HS-5 (cell line): ENCODE results near the gene TDP1.

Experiments
- DNase-seq: peaks from one replicate; pipeline ENCODE4 v3.0.0-alpha.2; 2012; ENCODE audit warnings: low read depth

TDP1 gene

DNA sequence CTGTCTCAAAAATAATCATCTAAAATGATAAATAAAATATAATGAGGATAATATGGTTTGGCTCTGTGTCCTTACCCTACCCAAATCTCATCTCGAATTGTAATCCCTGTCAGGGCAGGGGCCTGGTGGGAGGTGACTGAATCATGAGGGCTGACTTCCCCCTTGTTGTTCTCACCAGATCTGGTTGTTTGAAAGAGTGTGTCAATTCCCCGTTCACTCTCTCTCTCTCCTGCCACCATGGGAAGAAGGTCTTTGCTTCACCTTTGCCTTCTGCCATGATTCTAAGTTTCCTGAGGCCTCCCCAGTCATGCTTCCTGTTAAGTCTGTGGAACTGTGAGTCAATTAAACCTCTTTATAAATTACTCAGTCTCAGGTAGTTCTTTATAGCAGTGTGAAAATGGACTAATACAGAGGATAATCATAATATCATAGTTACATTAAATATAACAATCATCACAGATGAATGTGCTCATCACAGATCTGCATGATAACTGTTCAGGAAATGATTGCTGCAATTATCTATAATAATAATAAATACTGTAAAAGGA lies 13.8 kb upstream of the TDP1 start:
- DNase-seq, result no peak

DNA sequence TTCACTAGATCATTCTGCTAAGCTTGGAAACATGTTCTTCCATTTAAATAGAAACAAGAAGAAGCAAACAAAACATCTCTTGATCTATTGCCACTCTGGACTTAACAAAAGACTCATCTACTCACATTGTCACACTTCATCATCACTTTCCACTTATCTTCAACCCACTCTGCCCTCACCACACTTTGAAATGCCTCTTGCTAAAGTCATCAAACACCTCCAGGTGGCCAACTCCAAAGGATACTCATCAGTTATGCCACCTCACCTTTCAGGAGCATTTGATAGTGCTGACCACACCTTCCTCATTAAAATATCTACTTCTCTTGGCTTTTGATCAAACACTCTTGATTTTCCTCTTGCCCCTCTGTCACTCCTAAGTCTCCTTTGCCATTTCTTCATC lies 8.4 kb upstream of the TDP1 start:
- no peak for DNase-seq

- no peak for DNase-seq
Measured at GRCh38 chr14:89952576-89952975, 3.2 kb upstream of the TDP1 start.

DNA sequence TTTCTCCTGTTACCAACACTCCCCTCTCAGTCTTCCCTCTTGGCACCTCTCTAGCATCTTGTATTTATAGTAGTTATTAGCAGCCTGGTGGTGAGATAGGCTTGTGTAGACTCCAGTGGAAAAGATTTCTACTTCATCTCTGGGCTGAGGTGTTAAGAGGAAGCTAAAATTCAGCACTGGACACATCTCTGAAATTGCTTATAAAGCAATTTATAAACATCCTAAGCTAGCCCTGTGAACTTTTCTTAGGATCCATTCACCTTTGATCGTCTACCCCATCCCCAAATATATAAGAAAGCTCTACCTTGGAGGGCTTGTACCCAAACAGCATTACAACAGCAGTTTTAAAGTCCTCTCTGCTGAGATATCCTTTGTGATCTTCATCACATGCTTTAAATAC lies 2.1 kb upstream of the TDP1 start:
- no peak for DNase-seq

DNA sequence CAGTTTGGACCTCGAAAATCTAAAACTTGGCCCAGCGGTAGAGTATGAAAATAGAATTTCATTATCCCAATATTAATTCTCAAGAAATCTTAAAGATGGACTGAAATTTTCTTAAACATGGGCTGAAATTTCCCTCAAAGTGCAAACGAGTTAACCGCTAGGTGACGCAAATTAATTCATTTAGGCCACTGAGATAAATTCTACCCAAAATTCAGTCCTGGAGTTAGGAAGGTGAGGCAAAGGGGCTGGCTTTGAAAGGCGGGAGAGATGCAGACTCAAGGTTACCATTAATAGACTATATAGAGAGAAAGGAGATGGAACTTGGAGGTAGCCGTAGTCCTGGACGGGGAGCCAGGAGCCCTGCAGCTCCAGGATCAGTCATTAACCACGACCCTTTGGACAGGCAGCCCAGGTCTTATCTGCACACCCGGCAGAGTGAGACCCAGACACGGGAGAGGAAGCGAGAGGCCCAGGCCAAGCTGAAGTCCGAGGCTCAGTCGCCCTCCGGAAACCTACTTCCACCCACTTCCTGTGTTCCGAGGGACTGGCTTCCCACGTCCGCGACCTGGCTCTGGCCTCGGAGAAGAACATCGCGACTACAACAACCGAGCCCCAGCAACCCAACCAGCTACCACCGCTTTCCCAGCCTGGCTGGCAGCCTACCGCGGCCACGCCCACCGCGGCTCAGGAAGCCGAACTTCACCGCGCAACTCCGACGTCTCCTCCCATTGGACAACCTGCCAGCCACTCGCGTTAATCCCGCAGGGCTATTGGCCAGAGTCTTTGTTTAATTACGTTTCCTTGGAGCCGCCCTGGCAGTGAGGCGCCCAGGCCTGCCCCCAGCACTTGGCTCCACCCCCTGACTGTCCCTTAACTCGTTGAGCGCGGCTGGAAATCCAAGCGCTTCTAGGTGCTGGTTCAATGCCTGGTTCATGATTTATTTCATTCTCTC lies 1.4 kb upstream of the TDP1 start, which contains the start of gene EFCAB11:
EFCAB11 (minus strand) TSS at position 661 of the 952 bp plus-strand sequence; CDS start at position 591, 70 bp downstream.
- DNase-seq, result peak; percentile 93

DNA sequence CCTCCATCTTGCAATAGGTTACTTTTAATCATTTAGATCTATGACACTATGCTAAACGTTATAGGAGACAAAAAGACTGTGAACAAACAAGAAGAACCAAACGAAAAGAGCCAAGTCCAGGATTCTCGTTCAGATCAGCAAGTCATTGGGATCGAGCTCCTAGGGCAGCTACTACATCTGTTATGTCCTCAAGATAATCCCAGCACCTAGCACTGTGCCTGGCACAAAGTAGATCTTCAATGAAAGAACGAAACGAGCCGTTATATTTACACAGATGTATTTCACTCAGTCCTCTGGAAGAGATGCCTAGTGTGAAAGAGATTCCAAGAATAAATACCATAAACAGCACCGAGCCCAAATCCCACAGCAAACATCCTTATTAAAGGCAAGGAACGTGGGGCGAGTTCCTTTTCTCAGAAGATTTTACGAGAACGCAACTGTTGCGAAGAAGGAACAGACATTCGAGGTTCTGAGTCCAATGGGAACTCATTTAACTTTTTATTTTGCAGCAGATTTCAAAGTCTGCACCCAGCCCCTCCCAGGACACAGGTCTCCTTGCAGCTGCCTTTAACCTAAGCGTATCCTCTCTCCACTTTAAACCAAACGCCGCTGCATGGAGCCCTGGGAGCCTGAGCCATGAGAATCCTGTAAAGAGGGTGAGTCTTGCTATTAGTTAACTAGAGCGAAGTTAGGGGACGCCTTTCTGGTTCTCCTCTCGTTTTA lies 544 bp upstream of the TDP1 start:
- no peak for DNase-seq

DNA sequence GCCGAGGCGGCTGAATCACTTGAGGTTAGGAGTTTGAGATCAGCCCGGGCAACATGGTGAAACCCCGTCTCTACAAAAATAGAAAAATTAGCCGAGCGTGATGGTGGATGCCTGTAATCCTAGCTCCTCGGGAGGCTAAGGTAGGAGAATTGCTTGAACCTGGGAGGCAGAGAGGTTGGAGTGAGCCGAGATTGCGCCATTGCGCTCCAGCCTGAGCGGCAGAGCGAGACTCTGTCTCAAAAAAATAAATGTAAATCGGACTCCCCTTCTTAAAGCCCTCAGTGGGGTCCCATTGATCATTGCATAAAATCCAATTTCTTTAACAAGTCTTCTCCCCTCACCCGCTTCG lies 908 bp downstream of the TDP1 start:
- no peak for DNase-seq

- DNase-seq, result no peak
Measured at GRCh38 chr14:89957376-89957775, 1.6 kb downstream of the TDP1 start.

DNA sequence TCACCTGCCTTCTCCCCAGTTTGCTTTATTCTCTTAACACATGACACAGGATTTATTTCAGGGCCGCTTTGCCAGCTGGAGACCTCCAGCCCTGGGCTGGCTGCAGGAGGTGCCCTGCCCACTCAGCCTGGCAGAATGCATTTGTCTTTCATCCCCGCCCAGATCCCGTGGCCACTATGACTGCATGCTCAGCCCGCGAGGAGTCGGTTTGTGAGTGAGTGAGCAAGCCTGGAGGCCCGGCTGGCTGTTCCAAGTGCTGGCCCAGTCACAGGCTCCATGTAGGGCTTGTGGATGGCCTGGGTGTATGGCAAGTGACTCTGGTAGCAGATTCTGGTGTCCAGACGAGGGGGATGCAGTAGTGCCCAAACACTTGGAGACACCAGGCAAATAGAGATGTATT lies 2.1 kb downstream of the TDP1 start:
- DNase-seq, result no peak

GRCh38 chr14:89958966-89959365 lies 3.2 kb downstream of the TDP1 start:
- no peak for DNase-seq

DNA sequence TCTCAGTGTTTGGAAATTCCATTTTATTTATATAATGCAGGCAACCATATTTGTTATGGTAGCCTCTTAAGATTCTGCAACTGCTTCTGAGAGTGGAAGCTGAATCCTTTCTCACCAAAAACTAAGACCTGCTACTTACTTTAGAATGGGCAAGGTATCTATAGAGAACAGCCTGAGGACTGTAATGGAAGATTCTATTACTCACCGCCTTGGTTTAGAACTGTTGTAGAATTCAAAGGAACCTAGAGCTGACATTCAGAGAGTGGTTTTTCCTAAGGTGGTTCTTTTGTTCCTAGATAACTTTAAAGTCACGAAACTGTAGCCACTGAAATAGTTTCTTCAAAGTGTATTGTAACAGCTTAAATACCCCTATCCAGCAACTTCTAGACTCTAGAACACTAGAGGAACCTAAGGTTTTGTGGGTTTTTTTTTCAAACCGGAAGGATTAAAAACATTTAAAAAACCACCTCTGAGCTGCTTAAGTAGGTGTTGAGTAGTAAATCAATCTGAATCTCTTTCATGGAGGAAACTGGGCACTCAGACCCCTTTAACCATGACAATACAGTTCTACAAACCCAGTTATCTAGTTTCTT lies 4.2 kb downstream of the TDP1 start:
- no peak for DNase-seq

- DNase-seq, result no peak
Measured at GRCh38 chr14:89960914-89961313, 5.2 kb downstream of the TDP1 start.

DNA sequence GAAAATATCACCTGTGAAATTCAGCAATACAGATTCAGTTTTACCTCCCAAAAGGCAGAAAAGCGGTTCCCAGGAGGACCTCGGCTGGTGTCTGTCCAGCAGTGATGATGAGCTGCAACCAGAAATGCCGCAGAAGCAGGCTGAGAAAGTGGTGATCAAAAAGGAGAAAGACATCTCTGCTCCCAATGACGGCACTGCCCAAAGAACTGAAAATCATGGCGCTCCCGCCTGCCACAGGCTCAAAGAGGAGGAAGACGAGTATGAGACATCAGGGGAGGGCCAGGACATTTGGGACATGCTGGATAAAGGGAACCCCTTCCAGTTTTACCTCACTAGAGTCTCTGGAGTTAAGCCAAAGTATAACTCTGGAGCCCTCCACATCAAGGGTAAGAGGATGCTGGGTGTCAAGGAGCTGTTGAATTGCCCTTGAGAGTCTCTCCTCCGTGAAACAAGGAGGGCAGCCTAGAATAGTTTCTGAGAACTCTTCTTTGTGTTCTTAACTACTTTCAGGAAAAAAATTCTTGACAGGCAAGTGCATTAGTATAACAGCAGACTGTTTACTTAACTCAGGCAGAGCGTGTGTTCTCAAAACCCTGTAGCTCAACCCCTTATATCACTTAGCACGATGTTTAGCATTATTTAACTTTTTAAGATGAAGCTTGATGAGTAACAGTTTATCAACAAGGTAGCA lies 7.7 kb downstream of the TDP1 start:
- no peak for DNase-seq

- DNase-seq, result no peak
Measured at GRCh38 chr14:89965839-89966238, 10.1 kb downstream of the TDP1 start.

DNA sequence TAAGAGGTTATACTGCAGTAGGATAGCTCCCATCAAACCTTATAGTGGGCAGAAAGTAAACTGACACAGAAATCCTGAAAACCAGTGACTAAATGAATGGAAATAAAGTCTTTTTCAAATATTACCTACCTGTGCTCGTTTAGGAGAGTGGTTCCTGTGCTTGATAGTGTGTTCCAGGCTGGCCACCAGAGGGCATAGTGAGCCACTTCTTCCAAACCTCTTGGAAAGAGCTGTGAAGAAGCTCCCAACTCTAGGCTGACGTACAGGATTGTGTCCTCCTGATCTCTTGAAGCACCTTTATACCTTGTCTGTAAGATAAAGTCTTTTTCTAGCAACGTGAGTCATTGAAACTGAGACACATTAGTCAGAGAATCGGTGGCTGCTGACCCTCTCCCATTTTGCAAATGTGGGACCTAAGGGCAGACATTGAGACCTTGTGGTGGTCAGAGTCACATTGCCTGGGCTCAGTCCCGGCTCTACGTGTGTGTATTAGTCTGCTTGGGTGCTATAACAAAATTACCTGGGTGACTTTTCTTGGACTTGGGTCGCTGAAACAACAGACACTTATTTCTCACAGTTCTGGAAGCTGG lies 17.6 kb downstream of the TDP1 start:
- DNase-seq, result peak; percentile 16

- no peak for DNase-seq
Measured at GRCh38 chr14:89977668-89978067, 21.9 kb downstream of the TDP1 start.

- no peak for DNase-seq
Measured at GRCh38 chr14:89978656-89979055, 22.9 kb downstream of the TDP1 start.

GRCh38 chr14:89983375-89983774 lies 27.6 kb downstream of the TDP1 start:
- no peak for DNase-seq

DNA sequence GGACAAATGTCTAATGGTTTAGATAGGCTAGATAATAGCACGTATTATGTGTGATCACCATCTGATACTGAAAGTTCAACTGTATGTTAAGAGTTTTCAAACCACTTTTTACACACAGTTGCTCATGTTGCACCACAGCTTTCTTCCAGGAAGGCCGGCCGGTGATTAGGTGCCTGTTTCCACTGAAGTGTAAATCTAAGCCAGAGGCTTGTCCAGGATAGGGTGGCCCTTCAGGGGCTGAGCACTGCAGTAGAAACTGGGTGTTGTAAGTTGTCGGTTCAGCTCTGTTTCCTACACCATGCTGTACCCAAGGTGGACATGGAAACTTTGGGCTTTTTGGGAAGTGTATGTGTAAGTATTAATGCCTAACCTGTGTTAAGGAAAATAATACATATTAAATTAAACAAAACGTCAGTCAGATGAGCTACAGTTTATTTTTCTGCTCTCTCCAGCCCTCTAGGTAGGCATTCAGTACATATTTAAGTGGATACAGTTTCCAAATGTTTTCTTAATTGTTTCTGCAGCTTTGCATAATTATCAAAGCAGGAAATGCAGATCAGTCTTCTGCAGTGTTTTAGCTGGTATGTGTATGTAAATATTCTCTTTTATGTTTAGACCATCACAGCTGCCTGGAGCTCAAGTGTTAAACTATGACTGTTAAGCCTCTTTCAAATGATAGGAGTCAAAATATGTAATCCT lies 30.9 kb downstream of the TDP1 start:
- DNase-seq, result no peak

GRCh38 chr14:89987161-89987475 lies 31.4 kb downstream of the TDP1 start:
- DNase-seq, result no peak

DNA sequence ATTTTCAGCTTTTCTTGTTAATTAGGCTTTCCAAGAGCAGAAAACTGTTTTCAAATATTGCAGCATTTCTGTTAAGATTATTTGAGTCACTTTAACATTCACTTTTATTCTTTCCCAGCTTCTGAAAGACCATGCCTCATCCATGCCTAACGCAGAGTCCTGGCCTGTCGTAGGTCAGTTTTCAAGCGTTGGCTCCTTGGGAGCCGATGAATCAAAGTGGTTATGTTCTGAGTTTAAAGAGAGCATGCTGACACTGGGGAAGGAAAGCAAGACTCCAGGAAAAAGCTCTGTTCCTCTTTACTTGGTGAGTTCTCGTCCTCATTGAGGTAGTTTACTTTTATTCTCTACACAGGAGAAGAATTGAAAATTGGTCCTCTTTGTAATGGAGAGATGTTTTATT lies 33.1 kb downstream of the TDP1 start:
- DNase-seq, result no peak
